Subcutaneous adipose tissue (tissue), 4 donors: ENCODE results near the gene AGAP1. TPM values are rescaled to one million over a fixed set of nuclear protein-coding genes. Genes with fewer than 3 reads are reported as not detected.

ENCODE experiments used
- total RNA-seq, 4 donors: library from RNA; depleted of rRNA; stranded (reverse); fragments of >200 nt; gene quantifications; one replicate each; pipeline ENCODE4 v1.1.0, GENCODE V29; 2016
- TF ChIP-seq, protein P1 (sequence below): fragments of 450-650 bp; IDR thresholded peaks from one replicate; pipeline ENCODE4 v1.5.1; 2016; ENCODE audit warnings: low read depth, mild to moderate bottlenecking, control low read depth, antibody characterized with exemption, moderate library complexity

AGAP1 gene
- total RNA-seq, 4 donors from 2014 or later = 13.6 to 26.3 (median 23.6) TPM

DNA sequence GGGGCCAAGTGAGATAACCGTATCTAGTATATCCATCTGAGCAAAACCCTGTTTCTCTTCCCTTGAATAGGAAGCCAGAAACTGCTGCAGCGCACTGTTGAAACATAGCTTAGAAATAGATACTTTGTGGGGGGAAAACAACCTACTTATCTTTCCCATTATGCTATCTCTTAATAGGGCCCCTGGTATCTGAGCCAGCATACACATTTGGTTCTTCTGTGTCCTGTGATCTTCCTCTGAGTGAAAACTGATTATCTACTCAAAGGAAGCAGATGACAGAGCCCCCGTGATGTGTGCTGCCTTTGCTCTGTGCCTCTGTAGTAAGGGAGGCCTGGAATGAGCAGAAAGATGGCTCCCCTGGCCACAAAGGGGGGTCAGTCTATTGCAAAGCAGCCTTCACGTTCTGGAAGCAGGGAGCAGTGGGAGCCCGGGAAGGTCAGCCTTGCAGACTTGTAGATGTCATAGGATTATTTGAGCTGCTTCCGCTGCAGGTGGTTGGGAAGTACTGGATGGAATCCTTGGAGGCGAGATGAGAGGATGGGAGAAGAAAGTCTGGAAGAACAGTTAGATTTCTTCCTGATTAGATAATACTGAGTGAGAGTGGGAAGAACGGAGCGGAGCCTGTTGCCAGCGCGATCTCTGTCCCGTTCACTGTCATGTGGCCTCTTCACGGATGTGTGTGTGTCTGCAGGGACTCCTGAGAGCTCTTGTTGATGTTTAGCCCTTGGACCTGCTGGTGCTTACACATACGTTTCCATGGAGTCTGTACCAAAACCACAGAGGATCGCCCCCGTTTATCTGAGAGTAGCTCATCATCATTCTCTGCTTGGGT is 150.1 kb downstream of the AGAP1 start:
- TF ChIP-seq, protein P1, sequence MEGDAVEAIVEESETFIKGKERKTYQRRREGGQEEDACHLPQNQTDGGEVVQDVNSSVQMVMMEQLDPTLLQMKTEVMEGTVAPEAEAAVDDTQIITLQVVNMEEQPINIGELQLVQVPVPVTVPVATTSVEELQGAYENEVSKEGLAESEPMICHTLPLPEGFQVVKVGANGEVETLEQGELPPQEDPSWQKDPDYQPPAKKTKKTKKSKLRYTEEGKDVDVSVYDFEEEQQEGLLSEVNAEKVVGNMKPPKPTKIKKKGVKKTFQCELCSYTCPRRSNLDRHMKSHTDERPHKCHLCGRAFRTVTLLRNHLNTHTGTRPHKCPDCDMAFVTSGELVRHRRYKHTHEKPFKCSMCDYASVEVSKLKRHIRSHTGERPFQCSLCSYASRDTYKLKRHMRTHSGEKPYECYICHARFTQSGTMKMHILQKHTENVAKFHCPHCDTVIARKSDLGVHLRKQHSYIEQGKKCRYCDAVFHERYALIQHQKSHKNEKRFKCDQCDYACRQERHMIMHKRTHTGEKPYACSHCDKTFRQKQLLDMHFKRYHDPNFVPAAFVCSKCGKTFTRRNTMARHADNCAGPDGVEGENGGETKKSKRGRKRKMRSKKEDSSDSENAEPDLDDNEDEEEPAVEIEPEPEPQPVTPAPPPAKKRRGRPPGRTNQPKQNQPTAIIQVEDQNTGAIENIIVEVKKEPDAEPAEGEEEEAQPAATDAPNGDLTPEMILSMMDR = no peak

DNA sequence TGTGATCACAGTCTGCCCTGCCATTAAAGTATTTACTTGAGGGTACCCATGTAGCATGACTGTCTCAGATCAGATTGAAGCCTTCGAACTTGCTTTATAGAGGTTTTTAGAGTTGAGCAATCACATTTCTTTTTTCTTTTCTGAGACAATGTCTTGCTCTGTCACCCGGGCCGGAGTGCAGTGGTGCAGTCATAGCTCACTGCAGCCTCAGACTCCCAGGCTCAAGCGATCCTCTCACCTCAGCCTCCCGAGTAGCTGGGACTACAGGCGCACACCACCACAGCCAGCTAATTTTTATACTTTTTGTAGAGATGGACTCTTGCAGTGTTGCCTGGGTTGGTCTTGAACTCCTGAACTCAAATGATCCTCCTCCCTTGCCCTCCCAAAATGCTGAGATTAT is 153.4 kb downstream of the AGAP1 start:
- TF ChIP-seq, protein P1 = no peak

- TF ChIP-seq, protein P1 = no peak
These were observed 154.0 kb downstream of the AGAP1 start for GRCh38 chr2:235647877-235648276.

DNA sequence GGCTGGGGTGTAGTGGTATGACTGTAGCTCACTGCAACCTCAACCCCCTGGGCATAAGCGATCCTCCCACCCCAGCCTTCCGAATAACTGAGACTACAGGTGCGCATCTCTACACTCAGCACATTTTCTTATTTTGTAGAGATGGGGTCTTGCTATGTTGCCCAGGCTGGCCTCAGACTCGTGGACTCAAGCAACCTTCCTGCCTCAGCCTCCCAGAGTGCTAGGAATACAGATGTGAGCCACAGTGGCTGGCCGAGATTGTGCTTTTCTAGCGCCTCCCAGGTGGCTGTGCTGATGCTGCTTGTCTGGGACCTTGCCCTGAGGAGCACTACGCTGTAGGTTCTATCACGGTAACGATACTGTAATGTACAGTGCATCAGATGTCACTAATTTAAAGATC is 155.6 kb downstream of the AGAP1 start:
- TF ChIP-seq, protein P1 = no peak

GRCh38 chr2:235651643-235652042 is 157.8 kb downstream of the AGAP1 start:
- TF ChIP-seq, protein P1 = no peak

GRCh38 chr2:235654103-235654813 is 160.4 kb downstream of the AGAP1 start:
- TF ChIP-seq, protein P1 = no peak
